Germinal center (tissue), 1 donor: ENCODE measurements around the gene ZNF800.

ENCODE experiments used
- DNase-seq: peaks from one replicate; pipeline ENCODE4 v3.0.0; 2012; ENCODE audit warnings: mixed read lengths, low spot score

The ZNF800 gene

DNA sequence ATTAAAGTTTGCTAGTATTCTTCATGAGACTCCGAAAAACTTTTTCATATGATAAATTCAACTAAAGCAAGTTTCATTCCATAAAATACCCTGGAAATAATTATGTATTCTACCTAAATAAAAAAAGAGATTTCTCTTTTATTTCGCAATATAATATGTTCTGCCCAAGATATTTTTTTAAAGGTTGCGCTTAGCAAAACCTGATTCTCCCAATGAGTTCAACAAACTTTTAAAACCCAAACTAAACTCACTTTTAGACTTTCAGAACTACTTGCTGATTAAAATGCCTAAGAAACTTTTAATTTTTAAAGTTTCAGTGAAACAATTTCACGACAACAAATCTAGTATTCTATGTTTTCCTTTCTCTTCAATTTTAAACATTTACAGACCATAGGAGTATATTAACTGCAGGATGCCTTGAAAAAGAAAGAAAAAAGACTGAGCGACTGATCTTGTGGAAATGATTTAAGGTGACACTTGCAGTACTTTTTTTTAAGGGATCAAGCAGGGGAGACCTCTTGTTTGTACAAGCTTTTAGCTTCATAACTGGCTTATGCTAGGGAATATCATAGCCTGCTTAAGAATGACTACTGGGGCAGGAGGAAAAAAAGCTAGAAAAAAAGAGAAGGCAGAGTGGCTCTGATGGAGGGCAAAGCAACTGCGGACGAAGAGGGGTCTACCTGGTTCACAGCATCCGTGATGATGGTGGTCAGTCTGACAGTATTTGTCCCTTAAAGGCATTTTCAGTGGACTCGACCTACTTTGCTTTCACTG is 1.5 kb downstream of the ZNF800 start:
- no peak for DNase-seq

GRCh38 chr7:127390186-127390816 is 2.2 kb downstream of the ZNF800 start:
- no peak for DNase-seq

- no peak for DNase-seq
Measured at GRCh38 chr7:127389321-127389720, 3.2 kb downstream of the ZNF800 start.

DNA sequence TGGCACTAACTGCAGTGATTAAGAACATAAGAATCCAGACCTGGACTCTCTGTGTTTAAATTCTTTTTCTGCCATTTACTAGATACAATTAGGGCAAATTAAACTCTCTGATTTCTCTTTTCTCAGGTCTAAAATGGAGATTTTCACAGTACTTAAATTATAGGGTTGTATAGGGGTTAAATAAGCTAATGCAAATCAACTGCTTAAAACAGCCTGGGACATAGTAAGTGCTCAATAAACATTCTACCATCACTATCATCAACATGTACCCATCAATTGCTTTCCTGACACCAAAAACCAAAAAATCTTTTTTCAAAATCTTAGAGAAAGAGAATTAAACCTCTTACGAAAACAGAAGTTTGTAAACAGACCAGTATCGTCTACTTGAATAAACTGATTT is 4.5 kb downstream of the ZNF800 start:
- no peak for DNase-seq

GRCh38 chr7:127383123-127383835 is 9.2 kb downstream of the ZNF800 start:
- DNase-seq: no peak

DNA sequence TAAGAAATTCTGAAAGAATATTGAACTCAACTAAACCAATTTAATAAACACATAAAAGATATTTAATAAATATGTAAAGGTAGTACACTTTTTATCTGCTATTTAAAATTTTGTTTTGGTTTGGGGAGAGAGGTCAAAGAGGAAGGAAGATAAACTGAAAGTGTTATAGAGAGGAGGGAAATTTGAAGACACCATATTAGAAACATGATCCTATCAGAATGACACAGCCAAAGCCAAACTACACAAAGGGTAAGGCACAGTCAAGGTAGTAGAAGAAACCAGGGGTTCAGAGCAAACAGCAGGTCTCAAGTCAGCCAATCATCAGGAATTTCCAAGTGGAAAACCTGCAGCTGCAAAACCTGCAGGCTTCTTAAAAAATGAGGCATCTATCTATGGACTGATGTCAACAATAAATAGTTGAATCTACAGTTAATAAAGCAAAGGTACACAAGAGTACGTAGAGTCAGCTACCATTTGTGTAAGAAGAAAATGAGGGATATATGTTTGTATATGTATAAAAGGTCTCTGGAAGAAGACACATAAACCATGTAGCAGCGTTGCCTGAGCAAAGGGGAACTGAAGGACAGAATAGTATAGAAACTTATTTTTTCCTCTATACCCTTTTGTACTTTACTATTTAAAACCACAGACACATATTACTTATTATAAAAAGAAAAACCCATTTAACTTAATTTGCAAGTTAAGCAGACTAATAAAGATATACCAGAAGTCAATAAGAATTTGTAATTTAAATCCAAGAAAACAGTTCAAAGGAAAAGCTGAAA is 10.0 kb downstream of the ZNF800 start:
- DNase-seq: no peak

GRCh38 chr7:127380479-127380878 is 12.0 kb downstream of the ZNF800 start:
- no peak for DNase-seq

DNA sequence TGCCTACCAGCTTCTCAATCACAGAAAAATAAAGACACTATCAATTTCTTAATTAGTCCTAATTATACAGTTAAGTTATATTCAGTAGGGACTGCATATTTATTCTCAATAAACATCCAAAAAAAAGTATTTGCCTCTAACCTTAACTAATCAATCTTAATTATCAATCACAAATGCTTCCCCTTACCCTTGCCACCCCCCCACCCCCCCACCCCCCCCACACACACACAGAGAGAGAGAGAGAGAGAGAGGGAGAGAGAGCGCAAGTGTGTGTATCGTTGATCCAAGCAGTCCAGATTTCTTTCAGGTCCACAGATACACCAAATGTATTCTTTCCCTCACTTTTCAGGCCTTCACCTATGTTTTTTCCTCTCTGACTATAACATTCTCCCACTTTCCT is 12.9 kb downstream of the ZNF800 start:
- no peak for DNase-seq

DNA sequence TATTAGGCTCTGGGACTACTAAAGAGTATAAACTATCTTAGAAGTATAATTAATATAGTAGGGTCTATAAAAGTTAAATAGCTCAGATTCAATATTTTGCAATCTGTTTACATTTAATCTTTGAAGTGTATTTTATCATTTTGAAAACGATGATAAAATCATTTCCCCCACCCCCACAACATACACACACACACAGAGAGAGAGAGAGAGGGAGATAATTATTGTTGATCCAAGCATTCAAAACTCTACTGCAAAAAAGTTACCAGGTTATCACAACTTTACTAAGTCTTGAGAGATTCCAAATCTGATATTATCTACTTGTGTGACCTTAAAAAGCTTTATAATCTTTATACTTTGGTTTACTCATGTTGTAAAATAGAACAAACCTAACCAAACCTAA is 14.0 kb downstream of the ZNF800 start:
- DNase-seq: no peak

- no peak for DNase-seq
Measured at GRCh38 chr7:127377425-127377824, 15.1 kb downstream of the ZNF800 start.

- no peak for DNase-seq
Measured at GRCh38 chr7:127375631-127376030, 16.9 kb downstream of the ZNF800 start.

DNA sequence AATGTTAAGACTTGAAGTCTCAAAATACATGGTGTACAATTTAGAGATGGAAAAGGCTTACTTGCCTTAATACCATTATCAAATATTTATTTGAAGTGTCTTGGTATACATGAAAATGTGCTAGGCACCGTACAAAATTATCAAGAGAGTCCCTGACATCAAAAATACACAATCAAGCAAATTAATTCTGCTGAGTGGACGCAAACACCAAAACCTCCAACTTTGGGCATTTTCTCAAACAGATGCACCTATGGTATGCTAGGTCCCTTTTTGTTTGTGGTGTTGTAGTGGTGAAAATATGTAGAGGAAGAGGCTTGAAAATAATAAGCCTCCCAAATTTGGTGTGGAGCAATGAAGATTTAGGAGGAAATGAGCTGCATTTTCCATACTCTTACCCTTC is 24.8 kb downstream of the ZNF800 start:
- no peak for DNase-seq

GRCh38 chr7:127366680-127367079 is 25.8 kb downstream of the ZNF800 start:
- DNase-seq: no peak

GRCh38 chr7:127365957-127366315 is 26.6 kb downstream of the ZNF800 start:
- no peak for DNase-seq

- DNase-seq: no peak
Measured at GRCh38 chr7:127365164-127365956, 27.1 kb downstream of the ZNF800 start.

DNA sequence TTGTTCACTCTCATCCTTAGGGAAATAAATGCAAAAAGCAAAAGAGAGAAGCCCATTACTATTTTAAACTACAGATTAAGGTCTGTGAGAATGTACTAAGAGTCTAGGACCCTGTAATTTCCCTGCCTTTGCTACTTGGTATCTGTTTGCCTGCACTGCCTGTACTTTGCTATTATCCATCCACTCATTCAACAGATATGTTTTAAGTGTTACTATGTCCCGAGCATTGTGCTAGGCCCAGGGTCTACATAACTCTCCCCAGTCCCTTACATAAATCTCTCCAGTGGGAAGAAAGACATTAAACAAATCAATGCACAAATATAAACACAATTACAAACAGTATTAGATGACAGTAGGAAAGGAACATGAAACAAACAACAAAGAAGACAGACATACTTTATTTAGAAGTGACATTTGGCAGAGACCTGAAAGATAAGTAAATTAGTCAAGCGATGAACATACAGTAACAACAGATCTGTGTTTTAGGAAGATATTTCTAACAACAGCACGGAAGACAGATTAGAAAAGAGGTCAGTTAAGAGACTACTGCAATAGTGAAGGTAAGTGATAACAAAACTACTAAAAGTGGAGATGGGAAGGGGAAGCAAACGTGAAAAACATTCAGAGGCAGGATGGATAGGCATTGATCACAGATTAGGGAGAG is 30.0 kb downstream of the ZNF800 start:
- no peak for DNase-seq

DNA sequence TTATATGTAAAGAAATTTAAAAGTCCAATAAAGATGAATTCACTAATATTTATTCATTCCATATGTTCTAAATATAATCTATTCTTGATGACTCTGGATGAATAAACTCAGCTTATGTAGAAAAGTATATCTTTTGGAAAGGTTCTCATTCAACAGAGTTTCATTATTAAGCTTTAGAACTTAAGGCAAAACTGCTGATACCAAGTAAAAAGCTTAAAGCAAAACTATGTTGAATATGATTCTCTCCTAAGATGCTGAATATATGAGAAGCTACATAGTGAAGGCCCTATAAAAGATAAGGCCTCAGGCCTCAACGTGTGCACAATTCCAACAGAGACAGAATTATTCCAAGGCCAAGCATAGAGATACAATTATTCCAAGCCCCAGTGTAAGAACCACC is 30.8 kb downstream of the ZNF800 start:
- DNase-seq: no peak

GRCh38 chr7:127359011-127359410 is 33.5 kb downstream of the ZNF800 start:
- DNase-seq: no peak

- DNase-seq: no peak
Measured at GRCh38 chr7:127353897-127354296, 38.6 kb downstream of the ZNF800 start.

DNA sequence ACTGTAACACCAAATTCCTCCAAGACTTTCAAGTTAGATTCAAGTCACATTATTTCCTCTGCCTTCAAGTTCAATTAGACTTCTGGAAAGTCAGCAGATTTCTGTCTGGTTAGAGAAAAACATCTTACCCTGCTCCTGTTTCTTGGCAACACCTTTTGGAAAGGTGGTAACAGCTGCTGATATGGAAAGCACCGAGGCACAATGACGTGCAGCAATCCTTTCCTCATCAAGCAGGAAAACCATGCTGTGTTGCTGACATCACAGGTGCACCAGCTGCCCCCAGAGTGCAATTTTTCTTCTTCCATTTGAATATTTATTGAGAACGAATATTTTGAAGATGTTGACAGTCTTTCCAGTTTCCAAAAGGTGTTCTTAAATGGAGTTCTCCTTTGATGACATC is 41.9 kb downstream of the ZNF800 start:
- no peak for DNase-seq

DNA sequence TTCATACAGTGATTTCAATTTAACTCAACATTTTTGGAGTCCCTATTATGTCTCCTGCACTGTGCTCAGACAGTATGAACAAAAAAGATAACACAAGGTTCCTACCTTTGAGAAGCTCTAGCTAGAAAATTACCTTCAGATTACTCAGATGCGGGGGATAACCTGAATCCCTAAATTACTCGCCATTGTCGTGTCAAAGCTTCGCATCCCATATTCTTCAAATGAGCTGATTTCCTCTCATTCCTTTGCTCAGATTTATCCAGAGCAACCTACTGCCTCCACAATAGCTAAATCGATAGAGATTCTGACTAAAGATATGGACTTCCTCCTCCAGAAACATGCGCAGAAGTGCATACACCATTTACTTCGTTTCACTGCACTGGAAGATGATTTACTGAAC is 42.6 kb downstream of the ZNF800 start:
- DNase-seq: no peak
